Breast epithelium (tissue), 4 donors: ENCODE results near the gene TDRD12. TPM values are rescaled to one million over a fixed set of nuclear protein-coding genes. Genes with fewer than 3 reads are reported as not detected.
"Not testable (repeated sequence)": the region's sequence is repeated elsewhere in the genome, so short reads cannot be mapped to it uniquely, and the experiment has no call there.

Experiments used
- DNase-seq, 2 donors: peaks; one replicate each; pipeline ENCODE4 v3.0.0-alpha.2; 2019; ENCODE audit warnings: low spot score in 2 of 2
- H3K27ac ChIP-seq, 2 donors: fragments of 200-600 bp; sonication (generic) in 1 of 2; one replicate each; pipeline ENCODE4 v1.5.1; 2016 to 2019; ENCODE audit warnings: mild to moderate bottlenecking in 1 of 2
- H3K27me3 ChIP-seq, 2 donors: fragments of 200-600 bp; sonication (generic) in 1 of 2; one replicate each; pipeline versions ENCODE4 v1.5.1 to v1.6.0; 2017 to 2019; ENCODE audit warnings: control low read depth in 1 of 2, mild to moderate bottlenecking in 1 of 2
- H3K36me3 ChIP-seq: fragments of 200-600 bp; one replicate; pipeline ENCODE4 v1.5.1; 2019
- H3K4me1 ChIP-seq, 2 donors: fragments of 200-600 bp; sonication (generic); one replicate each; pipeline ENCODE4 v1.5.1; 2016 to 2019; ENCODE audit warnings: control low read depth in 1 of 2
- H3K4me3 ChIP-seq, 3 donors: fragments of 200-600 bp; sonication (generic); 1 replicate in 2 of 3; 2 replicates in 1 of 3; pipeline ENCODE4 v1.5.1; 2016 to 2019; ENCODE audit warnings: mild to moderate bottlenecking in 3 of 3, moderate library complexity in 2 of 3
- H3K9me3 ChIP-seq, 2 donors: fragments of 200-600 bp; sonication (generic) in 1 of 2; one replicate each; pipeline ENCODE4 v1.5.1; 2016 to 2019; ENCODE audit warnings: control low read depth in 1 of 2
- POLR2A ChIP-seq: fragments of 450-650 bp; IDR thresholded peaks from one replicate; pipeline ENCODE4 v1.6.1; 2016; ENCODE audit warnings: antibody characterized with exemption, mild to moderate bottlenecking, moderate library complexity
- POLR2AphosphoS5 ChIP-seq, 3 donors: sonication (generic); formaldehyde crosslinking; IDR thresholded peaks; one replicate each; pipeline ENCODE4 v1.6.1; 2017; ENCODE audit warnings: antibody characterized with exemption in 3 of 3
- intact Hi-C: fragments of 100-400 bp; cut with DNase I; formaldehyde crosslinking; loops from one replicate; pipeline ENCODE4 v1.15.1; 2023; ENCODE audit warnings: low total_unique reads
- total RNA-seq, 3 donors: library from RNA; depleted of rRNA; stranded (reverse); fragments of >200 nt; gene quantifications; one replicate each; pipeline ENCODE4 v1.1.0, GENCODE V29; 2016
- TF ChIP-seq, protein P1 (sequence below), 3 donors: fragments of 450-650 bp; IDR thresholded peaks; one replicate each; pipeline ENCODE4 v1.5.1; 2016 to 2017; ENCODE audit warnings: antibody characterized with exemption in 3 of 3, mild to moderate bottlenecking in 3 of 3, moderate library complexity in 3 of 3

The TDRD12 gene
- total RNA-seq, 3 donors from 2014 or later = 2.0 to 2.3 TPM; not detected in 1

DNA sequence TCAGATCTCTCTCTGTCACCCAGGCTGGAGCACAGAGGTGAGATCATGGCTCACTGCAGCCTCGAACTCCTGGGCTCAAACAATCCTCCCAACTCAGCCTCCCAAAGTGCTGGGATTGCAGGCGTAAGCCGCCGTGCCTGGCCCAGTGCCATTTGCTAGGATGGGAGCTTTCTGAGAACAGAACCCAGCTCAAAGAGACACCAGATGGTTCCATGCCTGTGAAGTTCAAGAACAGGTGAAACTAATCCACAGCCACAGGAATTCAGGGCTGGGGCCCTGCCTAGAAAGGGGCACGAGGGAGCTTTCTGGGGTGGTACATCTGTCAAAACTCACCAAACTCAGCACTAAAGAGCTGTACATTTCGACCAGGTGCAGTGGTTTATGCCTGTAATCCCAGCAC, 145.8 kb downstream of the TDRD12 start:
- no peak overlapping the region for H3K4me3 ChIP-seq
- intact Hi-C loops = no loop called here
- TF ChIP-seq POLR2A (no peak), POLR2AphosphoS5 (IDR thresholded peaks at IDR 0.05) (no peak)
- TF ChIP-seq, protein P1, sequence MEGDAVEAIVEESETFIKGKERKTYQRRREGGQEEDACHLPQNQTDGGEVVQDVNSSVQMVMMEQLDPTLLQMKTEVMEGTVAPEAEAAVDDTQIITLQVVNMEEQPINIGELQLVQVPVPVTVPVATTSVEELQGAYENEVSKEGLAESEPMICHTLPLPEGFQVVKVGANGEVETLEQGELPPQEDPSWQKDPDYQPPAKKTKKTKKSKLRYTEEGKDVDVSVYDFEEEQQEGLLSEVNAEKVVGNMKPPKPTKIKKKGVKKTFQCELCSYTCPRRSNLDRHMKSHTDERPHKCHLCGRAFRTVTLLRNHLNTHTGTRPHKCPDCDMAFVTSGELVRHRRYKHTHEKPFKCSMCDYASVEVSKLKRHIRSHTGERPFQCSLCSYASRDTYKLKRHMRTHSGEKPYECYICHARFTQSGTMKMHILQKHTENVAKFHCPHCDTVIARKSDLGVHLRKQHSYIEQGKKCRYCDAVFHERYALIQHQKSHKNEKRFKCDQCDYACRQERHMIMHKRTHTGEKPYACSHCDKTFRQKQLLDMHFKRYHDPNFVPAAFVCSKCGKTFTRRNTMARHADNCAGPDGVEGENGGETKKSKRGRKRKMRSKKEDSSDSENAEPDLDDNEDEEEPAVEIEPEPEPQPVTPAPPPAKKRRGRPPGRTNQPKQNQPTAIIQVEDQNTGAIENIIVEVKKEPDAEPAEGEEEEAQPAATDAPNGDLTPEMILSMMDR (IDR thresholded peaks at IDR 0.05) = no peak

DNA sequence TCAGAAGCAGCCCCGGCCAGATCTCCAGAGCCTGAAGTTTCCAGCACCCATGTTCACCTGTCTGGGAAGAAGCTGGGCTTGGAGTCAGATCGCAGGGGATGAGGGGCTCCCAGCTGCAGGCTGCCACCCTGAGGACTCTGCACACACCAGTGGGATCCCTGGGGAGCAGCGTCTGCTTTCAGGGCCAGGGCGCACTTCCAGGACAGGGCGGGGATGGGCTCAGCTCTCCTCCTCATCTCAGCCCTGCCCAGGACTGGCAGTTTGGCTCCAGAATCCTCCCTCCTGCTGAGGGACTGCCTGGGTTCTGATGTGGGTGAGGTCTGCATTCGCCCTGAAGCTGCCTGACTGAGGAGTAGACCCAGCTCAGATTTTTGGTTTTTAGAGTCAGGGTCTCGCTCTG, 146.5 kb downstream of the TDRD12 start:
- Histone ChIP-seq H3K4me1 (no peaks in the 10 kb centered on the region), H3K36me3 (no peaks in the 10 kb centered on the region), H3K27ac (no peak overlapping the region), H3K9me3 (no peaks in the 10 kb centered on the region), H3K4me3 (no peak overlapping the region), H3K27me3 (no peaks in the 10 kb centered on the region)
- DNase-seq = no peak
- TF ChIP-seq, protein P1 (IDR thresholded peaks at IDR 0.05) = no peak
- no peak for TF ChIP-seq POLR2AphosphoS5 (IDR thresholded peaks at IDR 0.05)
- TF ChIP-seq POLR2A = no peak
- intact Hi-C loops = no loop called here

More for the DNA sequence above, 145.8 kb downstream of the TDRD12 start:
- no peaks in the 10 kb centered on the region for H3K9me3 ChIP-seq
- H3K4me1 ChIP-seq = no peaks in the 10 kb centered on the region
- no peak overlapping the region for H3K27ac ChIP-seq
- no peak for DNase-seq
- no peaks in the 10 kb centered on the region for H3K36me3 ChIP-seq
- H3K27me3 ChIP-seq = no peaks in the 10 kb centered on the region

DNA sequence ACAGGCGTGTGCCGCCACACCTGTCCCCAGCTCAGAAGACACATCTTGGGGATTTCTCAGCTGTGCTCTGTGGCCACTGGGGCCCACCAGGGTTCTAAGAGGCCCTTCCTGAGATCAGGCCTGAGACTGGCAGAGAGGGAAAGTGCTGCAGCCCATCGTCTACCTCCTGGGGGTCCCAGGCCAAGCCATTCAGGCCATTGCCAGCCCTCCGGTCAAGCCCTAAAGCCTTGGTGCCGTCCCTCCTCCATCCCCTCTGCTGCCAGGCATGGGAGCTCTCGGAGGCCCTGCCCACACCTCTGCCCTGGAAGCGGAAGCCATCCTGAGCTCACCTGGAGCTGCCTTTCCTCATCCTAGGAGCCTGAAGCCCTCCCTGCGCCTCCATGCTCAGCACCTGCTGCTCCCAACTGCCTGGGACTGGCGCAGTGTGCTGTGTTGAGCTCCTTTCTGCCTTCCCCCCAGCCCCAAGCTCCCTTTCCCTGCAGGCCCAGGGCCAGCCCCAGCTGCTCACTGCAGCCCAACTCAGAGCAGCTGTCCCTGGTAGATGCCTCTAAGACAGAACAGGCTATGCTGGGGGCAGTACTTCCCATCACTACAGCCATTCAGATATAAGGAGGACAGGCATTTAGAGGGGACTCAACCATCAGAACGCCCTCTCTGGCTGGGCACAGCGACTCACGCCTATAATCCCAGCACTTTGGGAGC, 147.1 kb downstream of the TDRD12 start:
- no peak for DNase-seq
- H3K4me3 ChIP-seq = no peak overlapping the region
- H3K36me3 ChIP-seq = no peaks in the 10 kb centered on the region
- no peaks in the 10 kb centered on the region for H3K4me1 ChIP-seq
- intact Hi-C loops = no loop called here
- no peak overlapping the region for H3K27ac ChIP-seq
- H3K9me3 ChIP-seq = no peaks in the 10 kb centered on the region
- TF ChIP-seq POLR2AphosphoS5 (IDR thresholded peaks at IDR 0.05) (no peak), POLR2A (no peak)
- TF ChIP-seq, protein P1 (IDR thresholded peaks at IDR 0.05) = no peak
- H3K27me3 ChIP-seq = no peaks in the 10 kb centered on the region

DNA sequence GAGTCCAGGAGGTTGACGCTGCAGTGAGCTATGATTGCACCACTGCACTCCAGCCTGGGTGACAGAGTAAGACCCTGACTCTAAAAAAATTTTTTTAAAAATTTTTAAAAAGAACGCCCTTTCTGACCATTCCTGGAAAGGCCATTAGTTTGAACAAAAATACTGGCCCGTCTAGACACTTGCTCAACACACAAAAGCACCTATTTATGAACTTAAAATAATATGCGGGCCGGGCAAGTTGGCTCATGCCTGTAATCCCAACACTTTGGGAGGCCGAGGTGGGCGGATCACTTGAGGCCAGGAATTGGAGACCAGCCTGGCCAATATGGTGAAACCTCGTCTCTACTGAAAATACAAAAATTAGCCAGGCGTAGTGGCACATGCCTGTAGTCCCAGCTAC, 147.9 kb downstream of the TDRD12 start:
- H3K36me3 ChIP-seq, H3K4me3 ChIP-seq, intact Hi-C loops, DNase-seq, H3K27ac ChIP-seq, H3K4me1 ChIP-seq, H3K27me3 ChIP-seq, H3K9me3 ChIP-seq: not testable (repeated sequence)

DNA sequence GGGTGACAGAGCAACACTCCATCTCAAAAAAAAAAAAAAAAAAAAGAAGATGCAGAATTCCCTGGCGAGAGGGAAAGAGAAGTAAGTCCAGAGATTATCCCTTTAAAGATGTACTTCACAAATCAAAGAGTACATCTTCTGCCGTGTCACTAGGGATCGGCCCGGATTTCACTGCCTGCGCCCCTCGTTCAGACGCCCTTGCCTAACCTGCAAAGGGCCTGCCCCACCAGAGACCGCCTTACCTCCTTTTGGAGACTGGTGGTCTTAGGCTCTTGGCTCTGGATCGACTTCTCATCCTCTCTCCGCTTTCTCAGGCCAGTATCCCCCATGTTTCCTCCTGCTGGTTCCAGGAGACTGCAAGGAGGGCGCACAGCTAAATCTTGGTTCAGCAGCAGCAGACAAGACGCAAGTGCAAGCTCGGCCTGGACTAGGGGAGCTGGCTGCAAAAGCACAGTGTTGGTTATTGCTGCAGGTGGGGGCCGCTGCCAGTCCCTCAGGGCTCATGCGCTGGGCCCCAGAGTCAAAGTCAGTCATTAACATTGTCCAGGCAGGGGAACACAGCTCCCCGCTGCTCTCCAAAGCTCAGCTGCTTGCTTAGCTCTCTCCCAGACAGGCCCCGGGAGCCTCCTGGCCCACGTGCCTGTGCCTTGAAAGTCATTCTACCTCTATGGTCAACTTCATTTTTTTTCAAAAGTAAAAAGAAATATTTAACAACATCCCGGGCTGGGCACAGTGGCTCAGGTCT, 148.8 kb downstream of the TDRD12 start:
- TF ChIP-seq POLR2AphosphoS5 (IDR thresholded peaks at IDR 0.05) (no peak), POLR2A (no peak)
- TF ChIP-seq, protein P1 (IDR thresholded peaks at IDR 0.05) = no peak
- H3K27ac ChIP-seq = no peak overlapping the region
- H3K9me3 ChIP-seq = no peaks in the 10 kb centered on the region
- no peak overlapping the region for H3K4me3 ChIP-seq
- no peaks in the 10 kb centered on the region for H3K36me3 ChIP-seq
- intact Hi-C loops = no loop called here
- no peak for DNase-seq
- H3K4me1 ChIP-seq = no peaks in the 10 kb centered on the region
- no peaks in the 10 kb centered on the region for H3K27me3 ChIP-seq
